Tibial artery (tissue), 4 donors: ENCODE data around the gene TNFRSF12A.

Experiments used
- DNase-seq, 2 donors: peaks; one replicate each; pipeline ENCODE4 v3.0.0-alpha.2; 2019
- H3K27ac ChIP-seq, 2 donors: fragments of 200-600 bp; sonication (generic) in 1 of 2; 1 replicate in 1 of 2; 2 replicates in 1 of 2; pipeline ENCODE4 v1.5.1; 2018 to 2019; ENCODE audit warnings: mild to moderate bottlenecking in 1 of 2
- H3K27me3 ChIP-seq, 2 donors: fragments of 200-600 bp; sonication (generic) in 1 of 2; one replicate each; pipeline versions ENCODE4 v1.5.1 to v1.6.0; 2016 to 2019
- H3K36me3 ChIP-seq, 3 donors: fragments of 200-600 bp; sonication (generic) in 2 of 3; one replicate each; pipeline ENCODE4 v1.5.1; 2016 to 2019; ENCODE audit warnings: mild to moderate bottlenecking in 2 of 3
- H3K4me1 ChIP-seq, 4 donors: fragments of 200-600 bp; sonication (generic) in 2 of 4; 1 replicate in 3 of 4; 2 replicates in 1 of 4; pipeline ENCODE4 v1.5.1; 2016 to 2019
- H3K4me3 ChIP-seq, 2 donors: fragments of 200-600 bp; sonication (generic) in 1 of 2; 1 replicate in 1 of 2; 2 replicates in 1 of 2; pipeline ENCODE4 v1.5.1; 2018 to 2019; ENCODE audit warnings: mild to moderate bottlenecking in 2 of 2
- H3K9me3 ChIP-seq, 3 donors: fragments of 200-600 bp; sonication (generic) in 1 of 3; one replicate each; pipeline ENCODE4 v1.5.1; 2016 to 2019
- intact Hi-C: fragments of 100-400 bp; cut with DNase I; formaldehyde crosslinking; loops from one replicate; pipeline ENCODE4 v1.15.0; 2023; ENCODE audit warnings: low total_unique reads
- TF ChIP-seq, protein P1 (sequence below), 2 experiments: fragments of 200-600 bp in 1 of 2; fragments of 450-650 bp in 1 of 2; IDR thresholded peaks; one replicate each; pipeline ENCODE4 v1.5.1; 2017 to 2019; ENCODE audit warnings: antibody characterized with exemption in 2 of 2, mild to moderate bottlenecking in 1 of 2, moderate library complexity in 1 of 2

Gene TNFRSF12A

DNA sequence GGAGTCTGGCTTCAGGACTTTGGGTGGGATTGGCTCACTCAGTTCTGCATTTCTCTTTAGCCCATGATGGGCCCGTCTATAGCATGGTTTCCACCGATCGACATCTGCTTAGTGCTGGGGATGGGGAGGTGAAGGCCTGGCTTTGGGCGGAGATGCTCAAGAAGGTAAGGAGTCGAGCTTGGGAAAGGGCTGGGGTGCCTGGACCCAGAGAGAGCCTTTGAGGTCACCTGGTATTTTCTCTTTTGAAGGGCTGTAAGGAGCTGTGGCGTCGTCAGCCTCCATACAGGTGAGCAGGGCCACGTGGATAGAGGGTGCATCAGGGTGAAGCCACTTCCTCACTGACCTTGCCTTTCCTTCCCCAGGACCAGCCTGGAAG is 5.8 kb downstream of the TNFRSF12A start:
- no peaks in the 10 kb centered on the region for H3K9me3 ChIP-seq
- H3K27ac ChIP-seq = no peak overlapping the region
- no peak overlapping the region for H3K4me3 ChIP-seq
- peaks cover 0 to 58% (median 50%) of the 10 kb centered on the region in 4 donors for H3K4me1 ChIP-seq
- DNase-seq = no peak
- intact Hi-C loops = no loop called here
- peaks cover 0 to 21% (median 16%) of the 10 kb centered on the region in 3 donors for H3K36me3 ChIP-seq
- H3K27me3 ChIP-seq = peaks cover 0 to 21% of the 10 kb centered on the region in 2 donors
- TF ChIP-seq, protein P1, sequence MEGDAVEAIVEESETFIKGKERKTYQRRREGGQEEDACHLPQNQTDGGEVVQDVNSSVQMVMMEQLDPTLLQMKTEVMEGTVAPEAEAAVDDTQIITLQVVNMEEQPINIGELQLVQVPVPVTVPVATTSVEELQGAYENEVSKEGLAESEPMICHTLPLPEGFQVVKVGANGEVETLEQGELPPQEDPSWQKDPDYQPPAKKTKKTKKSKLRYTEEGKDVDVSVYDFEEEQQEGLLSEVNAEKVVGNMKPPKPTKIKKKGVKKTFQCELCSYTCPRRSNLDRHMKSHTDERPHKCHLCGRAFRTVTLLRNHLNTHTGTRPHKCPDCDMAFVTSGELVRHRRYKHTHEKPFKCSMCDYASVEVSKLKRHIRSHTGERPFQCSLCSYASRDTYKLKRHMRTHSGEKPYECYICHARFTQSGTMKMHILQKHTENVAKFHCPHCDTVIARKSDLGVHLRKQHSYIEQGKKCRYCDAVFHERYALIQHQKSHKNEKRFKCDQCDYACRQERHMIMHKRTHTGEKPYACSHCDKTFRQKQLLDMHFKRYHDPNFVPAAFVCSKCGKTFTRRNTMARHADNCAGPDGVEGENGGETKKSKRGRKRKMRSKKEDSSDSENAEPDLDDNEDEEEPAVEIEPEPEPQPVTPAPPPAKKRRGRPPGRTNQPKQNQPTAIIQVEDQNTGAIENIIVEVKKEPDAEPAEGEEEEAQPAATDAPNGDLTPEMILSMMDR (IDR thresholded peaks at IDR 0.05) = no peak

DNA sequence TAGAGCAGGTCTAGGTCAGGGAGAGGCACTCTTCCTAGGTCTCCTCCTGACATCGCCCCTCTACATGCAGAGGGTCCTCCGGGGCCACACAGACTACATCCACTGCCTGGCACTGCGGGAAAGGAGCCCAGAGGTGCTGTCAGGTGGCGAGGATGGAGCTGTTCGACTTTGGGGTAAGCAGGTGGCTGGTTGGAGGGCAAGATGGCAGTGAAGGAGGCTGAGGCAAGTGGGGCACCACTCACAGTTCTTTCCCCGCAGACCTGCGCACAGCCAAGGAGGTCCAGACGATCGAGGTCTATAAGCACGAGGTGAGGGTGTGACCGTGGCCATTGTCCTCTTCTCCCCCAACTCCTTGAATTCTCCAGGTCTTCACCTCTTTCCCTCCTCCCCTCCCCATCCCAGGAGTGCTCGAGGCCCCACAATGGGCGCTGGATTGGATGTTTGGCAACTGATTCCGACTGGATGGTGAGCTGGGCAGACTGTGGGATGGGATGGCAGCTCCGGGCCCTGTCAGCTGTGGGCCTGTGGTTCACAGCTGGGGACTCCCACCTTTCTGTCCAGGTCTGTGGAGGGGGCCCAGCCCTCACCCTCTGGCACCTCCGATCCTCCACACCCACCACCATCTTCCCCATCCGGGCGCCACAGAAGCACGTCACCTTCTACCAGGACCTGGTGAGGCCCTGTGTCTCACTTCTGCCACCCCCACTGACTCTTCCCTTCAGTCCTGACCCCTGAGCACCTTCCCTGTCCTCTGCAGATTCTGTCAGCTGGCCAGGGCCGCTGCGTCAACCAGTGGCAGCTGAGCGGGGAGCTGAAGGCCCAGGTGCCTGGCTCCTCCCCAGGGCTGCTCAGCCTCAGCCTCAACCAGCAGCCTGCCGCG is 6.7 kb downstream of the TNFRSF12A start:
- H3K4me1 ChIP-seq = peaks cover 0 to 53% (median 42%) of the 10 kb centered on the region in 4 donors
- peaks cover 0 to 21% (median 16%) of the 10 kb centered on the region in 3 donors for H3K36me3 ChIP-seq
- H3K27me3 ChIP-seq = peaks cover 0 to 27% of the 10 kb centered on the region in 2 donors
- H3K27ac ChIP-seq = no peak overlapping the region
- H3K9me3 ChIP-seq = no peaks in the 10 kb centered on the region
- intact Hi-C loops = no loop called here
- no peak for DNase-seq
- H3K4me3 ChIP-seq = no peak overlapping the region
- TF ChIP-seq, protein P1 (IDR thresholded peaks at IDR 0.05) = no peak

DNA sequence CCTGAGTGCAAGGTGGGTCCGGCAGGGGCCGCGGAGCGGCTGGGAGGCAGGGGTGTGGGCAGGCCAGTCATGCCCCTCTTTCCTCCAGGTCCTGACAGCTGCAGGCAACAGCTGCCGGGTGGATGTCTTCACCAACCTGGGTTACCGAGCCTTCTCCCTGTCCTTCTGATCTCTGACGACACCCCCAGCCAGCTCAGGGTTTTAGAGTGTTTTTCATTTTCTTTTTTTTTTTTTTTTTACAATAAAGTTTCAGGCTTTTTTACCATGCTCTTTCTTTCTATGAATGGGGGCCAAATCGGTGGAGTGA is 7.3 kb downstream of the TNFRSF12A start:
- intact Hi-C loops = no loop called here
- TF ChIP-seq, protein P1 (IDR thresholded peaks at IDR 0.05) = no peak
- H3K4me1 ChIP-seq = peaks cover 0 to 47% (median 37%) of the 10 kb centered on the region in 4 donors

DNA sequence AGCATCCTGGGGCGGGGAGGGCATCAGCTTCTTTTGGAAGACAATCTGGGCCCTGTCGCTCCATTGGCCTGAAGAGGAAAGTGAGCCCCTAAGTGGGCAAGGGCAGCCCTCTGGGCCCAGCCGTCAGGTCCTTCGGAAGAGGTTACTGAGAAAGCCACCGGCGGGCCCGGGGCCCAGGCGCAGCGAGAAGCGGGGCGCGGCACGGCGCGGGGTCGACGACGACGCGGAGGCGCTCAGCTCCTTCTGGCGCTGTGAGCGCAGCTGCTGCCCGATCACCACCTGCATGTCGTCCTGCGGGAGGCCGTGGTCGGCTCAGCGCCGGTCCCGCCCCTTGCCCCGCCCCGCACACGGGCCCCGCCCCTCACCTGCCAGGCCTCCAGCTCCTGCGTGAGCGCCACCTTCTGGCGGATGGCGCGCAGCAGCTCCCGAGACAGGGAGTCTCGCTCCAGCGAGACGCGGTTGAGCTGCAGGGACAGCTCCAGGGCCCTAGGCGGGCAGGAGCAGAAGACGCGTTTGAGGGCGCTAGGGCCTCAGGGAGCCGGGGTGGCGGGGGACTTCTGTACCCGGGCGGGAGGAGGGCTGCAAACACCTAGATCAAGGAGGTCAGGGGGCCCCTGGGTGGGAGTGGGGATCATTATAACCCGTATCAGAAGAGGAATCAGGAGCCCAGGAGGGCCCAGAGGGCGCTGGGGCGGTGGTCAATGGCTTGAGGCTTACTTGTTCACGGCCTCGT is 8.0 kb downstream of the TNFRSF12A start:
- H3K27ac ChIP-seq = no peak overlapping the region
- TF ChIP-seq, protein P1 (IDR thresholded peaks at IDR 0.05) = peak; percentile 37 to 66
- intact Hi-C loops = loop anchor here (2.0 kb wide), 1 partner anchor 25 kb away; no protein-coding TSS in a partner anchor
- no peak overlapping the region for H3K4me3 ChIP-seq
- peaks cover 0 to 38% of the 10 kb centered on the region in 2 donors for H3K27me3 ChIP-seq
- DNase-seq = peak; percentile 58 to 78
- peaks cover 0 to 40% (median 30%) of the 10 kb centered on the region in 4 donors for H3K4me1 ChIP-seq
- H3K36me3 ChIP-seq = peaks cover 0 to 21% (median 16%) of the 10 kb centered on the region in 3 donors
- no peaks in the 10 kb centered on the region for H3K9me3 ChIP-seq

More for the DNA sequence above, 7.3 kb downstream of the TNFRSF12A start:
- no peak overlapping the region for H3K4me3 ChIP-seq
- H3K27me3 ChIP-seq = peaks cover 0 to 31% of the 10 kb centered on the region in 2 donors
- no peak overlapping the region for H3K27ac ChIP-seq
- peaks cover 0 to 21% (median 16%) of the 10 kb centered on the region in 3 donors for H3K36me3 ChIP-seq
- DNase-seq = no peak
- no peaks in the 10 kb centered on the region for H3K9me3 ChIP-seq

DNA sequence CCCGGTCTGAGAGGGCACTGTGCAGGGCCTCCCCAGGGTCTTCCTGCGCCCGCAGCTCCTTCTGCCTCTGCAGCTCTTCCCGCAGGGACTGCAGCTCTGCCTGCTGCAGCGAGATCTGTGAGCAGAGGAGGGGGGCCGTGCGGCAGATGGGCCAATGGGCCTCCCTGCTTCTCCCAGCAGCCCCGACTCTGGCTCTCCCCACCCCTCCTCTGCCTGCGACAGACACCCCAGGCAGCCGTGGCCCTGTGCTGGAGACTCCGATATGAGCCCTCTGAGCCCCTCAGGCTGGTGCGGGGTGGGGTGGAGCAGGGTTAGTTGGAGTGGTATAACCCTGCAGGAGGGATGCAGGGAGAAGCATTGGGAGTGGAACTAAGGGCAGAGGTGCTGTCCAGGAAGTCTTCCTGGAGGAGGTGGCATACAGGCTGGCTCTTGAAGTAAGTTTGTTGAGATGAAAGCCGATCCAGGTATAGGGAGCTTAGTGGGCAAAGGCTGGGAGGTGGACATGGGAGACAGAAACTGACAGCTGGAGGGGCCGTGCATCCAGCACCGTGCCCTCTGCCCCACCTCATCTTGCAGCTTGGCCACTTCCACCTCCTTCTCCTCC is 8.7 kb downstream of the TNFRSF12A start:
- intact Hi-C loops = loop anchor here (2.0 kb wide), 1 partner anchor 26 kb away; no protein-coding TSS in a partner anchor
- TF ChIP-seq, protein P1 (IDR thresholded peaks at IDR 0.05) = no peak
- DNase-seq = no peak

More for the DNA sequence above, 8.7 kb downstream of the TNFRSF12A start:
- peaks cover 0 to 35% (median 25%) of the 10 kb centered on the region in 4 donors for H3K4me1 ChIP-seq
- no peaks in the 10 kb centered on the region for H3K9me3 ChIP-seq
- H3K4me3 ChIP-seq = no peak overlapping the region
- no peak overlapping the region for H3K27ac ChIP-seq
- H3K36me3 ChIP-seq = peaks cover 0 to 21% (median 16%) of the 10 kb centered on the region in 3 donors
- peaks cover 0 to 45% of the 10 kb centered on the region in 2 donors for H3K27me3 ChIP-seq
